ENCODE data around the gene ADAMTS17. TPM values are rescaled to one million over a fixed set of nuclear protein-coding genes. Genes with fewer than 3 reads are reported as not detected.

The ADAMTS17 gene
- total and polyA plus RNA-seq, 7 donors: 4.4 to 93.0 (median 7.2) TPM

- ATAC-seq: no peak
- WGBS, 3 donors: 43 to 51% (median 44%) methylated on average over 5 of the region's 5 CpGs
Observed at GRCh38 chr15:99951511-99951910, 390.3 kb downstream of the ADAMTS17 start.

GRCh38 chr15:99944131-99944530 lies 397.6 kb downstream of the ADAMTS17 start:
- H3K4me3 ChIP-seq: no peak overlapping the region
- TF ChIP-seq CTCF (IDR thresholded peaks at IDR 0.05): no peak
- 97 to 100% (median 100%) methylated on average over 1 of the region's 1 CpG for WGBS, 3 donors
- H3K9me3 ChIP-seq: peaks cover 36% of the 10 kb centered on the region
- H3K27ac ChIP-seq: no peak overlapping the region
- no peaks in the 10 kb centered on the region for H3K36me3 ChIP-seq (ENCODE audit: insufficient read depth in 1 of 2, low read depth in 1 of 2)
- no peaks in the 10 kb centered on the region for H3K4me1 ChIP-seq
- peaks cover 0 to 2% (median 0%) of the 10 kb centered on the region in 3 donors for H3K27me3 ChIP-seq (ENCODE audit: insufficient read depth in 3 of 3, low read length in 2 of 3)
- intact Hi-C loops (cut with DNase I): no loop called here
- ATAC-seq: no peak
- no peak for DNase-seq

More at GRCh38 chr15:99951511-99951910, 390.3 kb downstream of the ADAMTS17 start:
- no peak overlapping the region for H3K27ac ChIP-seq
- H3K9me3 ChIP-seq: peaks cover 14% of the 10 kb centered on the region
- TF ChIP-seq CTCF (IDR thresholded peaks at IDR 0.05): no peak
- peaks cover 0 to 2% (median 0%) of the 10 kb centered on the region in 3 donors for H3K27me3 ChIP-seq (ENCODE audit: insufficient read depth in 3 of 3, low read length in 2 of 3)
- no peaks in the 10 kb centered on the region for H3K36me3 ChIP-seq (ENCODE audit: insufficient read depth in 1 of 2, low read depth in 1 of 2)
- no peak for DNase-seq
- no peak overlapping the region for H3K4me3 ChIP-seq
- H3K4me1 ChIP-seq: no peaks in the 10 kb centered on the region
- intact Hi-C loops (cut with DNase I): no loop called here

- Histone ChIP-seq H3K36me3 (ENCODE audit: insufficient read depth in 1 of 2, low read depth in 1 of 2) (no peaks in the 10 kb centered on the region), H3K9me3 (peaks cover 36% of the 10 kb centered on the region), H3K4me3 (no peak overlapping the region), H3K4me1 (no peaks in the 10 kb centered on the region), H3K27ac (no peak overlapping the region), H3K27me3 (ENCODE audit: insufficient read depth in 3 of 3, low read length in 2 of 3) (peaks cover 0 to 2% (median 0%) of the 10 kb centered on the region in 3 donors)
- DNase-seq: no peak
- ATAC-seq: no peak
- intact Hi-C loops (cut with DNase I): no loop called here
- TF ChIP-seq CTCF (IDR thresholded peaks at IDR 0.05): no peak
- 95 to 96% (median 96%) methylated on average over 7 of the region's 7 CpGs for whole genome bisulfite sequencing, 3 donors
Observed at GRCh38 chr15:99943466-99943865, 398.3 kb downstream of the ADAMTS17 start.

GRCh38 chr15:99932676-99933402 lies 408.9 kb downstream of the ADAMTS17 start:
- ATAC-seq: no peak
- Histone ChIP-seq H3K36me3 (ENCODE audit: insufficient read depth in 1 of 2, low read depth in 1 of 2) (no peaks in the 10 kb centered on the region), H3K27me3 (ENCODE audit: insufficient read depth in 3 of 3, low read length in 2 of 3) (no peaks in the 10 kb centered on the region), H3K4me1 (no peaks in the 10 kb centered on the region), H3K27ac (no peak overlapping the region), H3K4me3 (no peak overlapping the region), H3K9me3 (peaks cover 3% of the 10 kb centered on the region)
- intact Hi-C loops (cut with DNase I): loop anchor here (5.0 to 10.0 kb wide), 3 partner anchors 192 to 652 kb away; no protein-coding TSS in a partner anchor
- DNase-seq: no peak
- TF ChIP-seq CTCF (IDR thresholded peaks at IDR 0.05): no peak
- 80 to 84% (median 81%) methylated on average over 13 of the region's 13 CpGs for WGBS, 3 donors

Measured in psoas muscle (tissue), 8 donors.